Measurements from ENCODE around the gene TMTC2.
A peak's percentile ranks its signal among the peaks of the same experiment; 100 is the strongest.

The TMTC2 gene

GRCh38 chr12:82663893-82664292, 22.8 kb upstream of the TMTC2 start:
- Histone ChIP-seq H3K27me3 (ENCODE audit: insufficient read depth, low read length) (no peaks in the 10 kb centered on the region), H2AFZ (ENCODE audit: low read depth, low read length) (no peak overlapping the region), H3K9me3 (ENCODE audit: low read length) (peaks cover 2% of the 10 kb centered on the region), H3K4me1 (ENCODE audit: insufficient read depth, low read length) (peaks cover 9% of the 10 kb centered on the region), H3K36me3 (ENCODE audit: insufficient read depth, low read length) (no peaks in the 10 kb centered on the region), H3K4me3 (ENCODE audit: low read length) (no peak overlapping the region)

- no peaks in the 10 kb centered on the region for H3K27me3 ChIP-seq (ENCODE audit: insufficient read depth, low read length)
- peaks cover 9% of the 10 kb centered on the region for H3K4me1 ChIP-seq (ENCODE audit: insufficient read depth, low read length)
- no peak overlapping the region for H3K4me3 ChIP-seq (ENCODE audit: low read length)
- H3K9me3 ChIP-seq (ENCODE audit: low read length) = no peaks in the 10 kb centered on the region
- H3K36me3 ChIP-seq (ENCODE audit: insufficient read depth, low read length) = no peaks in the 10 kb centered on the region
- H2AFZ ChIP-seq (ENCODE audit: low read depth, low read length) = no peak overlapping the region
Measured at GRCh38 chr12:82665142-82665923, 21.4 kb upstream of the TMTC2 start.

GRCh38 chr12:82666830-82667229, 19.9 kb upstream of the TMTC2 start:
- no peaks in the 10 kb centered on the region for H3K27me3 ChIP-seq (ENCODE audit: insufficient read depth, low read length)
- H3K36me3 ChIP-seq (ENCODE audit: insufficient read depth, low read length) = no peaks in the 10 kb centered on the region
- H3K9me3 ChIP-seq (ENCODE audit: low read length) = no peaks in the 10 kb centered on the region
- no peak overlapping the region for H3K4me3 ChIP-seq (ENCODE audit: low read length)
- peaks cover 9% of the 10 kb centered on the region for H3K4me1 ChIP-seq (ENCODE audit: insufficient read depth, low read length)
- H2AFZ ChIP-seq (ENCODE audit: low read depth, low read length) = no peak overlapping the region

GRCh38 chr12:82671673-82672195, 15.0 kb upstream of the TMTC2 start:
- Histone ChIP-seq H3K4me1 (ENCODE audit: insufficient read depth, low read length) (no peaks in the 10 kb centered on the region), H2AFZ (ENCODE audit: low read depth, low read length) (no peak overlapping the region), H3K36me3 (ENCODE audit: insufficient read depth, low read length) (no peaks in the 10 kb centered on the region), H3K27me3 (ENCODE audit: insufficient read depth, low read length) (no peaks in the 10 kb centered on the region), H3K9me3 (ENCODE audit: low read length) (no peaks in the 10 kb centered on the region), H3K4me3 (ENCODE audit: low read length) (no peak overlapping the region)

GRCh38 chr12:82672811-82673495, 13.8 kb upstream of the TMTC2 start:
- H3K4me3 ChIP-seq (ENCODE audit: low read length) = no peak overlapping the region
- no peaks in the 10 kb centered on the region for H3K36me3 ChIP-seq (ENCODE audit: insufficient read depth, low read length)
- no peaks in the 10 kb centered on the region for H3K27me3 ChIP-seq (ENCODE audit: insufficient read depth, low read length)
- no peak overlapping the region for H2AFZ ChIP-seq (ENCODE audit: low read depth, low read length)
- peaks cover 4% of the 10 kb centered on the region for H3K4me1 ChIP-seq (ENCODE audit: insufficient read depth, low read length)
- no peaks in the 10 kb centered on the region for H3K9me3 ChIP-seq (ENCODE audit: low read length)

GRCh38 chr12:82673698-82674097, 13.0 kb upstream of the TMTC2 start:
- Histone ChIP-seq H2AFZ (ENCODE audit: low read depth, low read length) (no peak overlapping the region), H3K4me3 (ENCODE audit: low read length) (no peak overlapping the region), H3K36me3 (ENCODE audit: insufficient read depth, low read length) (no peaks in the 10 kb centered on the region)

GRCh38 chr12:82675246-82675645, 11.5 kb upstream of the TMTC2 start:
- H3K4me3 ChIP-seq (ENCODE audit: low read length) = no peak overlapping the region
- H2AFZ ChIP-seq (ENCODE audit: low read depth, low read length) = no peak overlapping the region
- no peaks in the 10 kb centered on the region for H3K27me3 ChIP-seq (ENCODE audit: insufficient read depth, low read length)
- no peaks in the 10 kb centered on the region for H3K9me3 ChIP-seq (ENCODE audit: low read length)
- H3K36me3 ChIP-seq (ENCODE audit: insufficient read depth, low read length) = no peaks in the 10 kb centered on the region
- peaks cover 4% of the 10 kb centered on the region for H3K4me1 ChIP-seq (ENCODE audit: insufficient read depth, low read length)

More at GRCh38 chr12:82673698-82674097, 13.0 kb upstream of the TMTC2 start:
- no peaks in the 10 kb centered on the region for H3K27me3 ChIP-seq (ENCODE audit: insufficient read depth, low read length)
- H3K9me3 ChIP-seq (ENCODE audit: low read length) = no peaks in the 10 kb centered on the region
- peaks cover 4% of the 10 kb centered on the region for H3K4me1 ChIP-seq (ENCODE audit: insufficient read depth, low read length)

GRCh38 chr12:82682326-82682725, 4.4 kb upstream of the TMTC2 start:
- Histone ChIP-seq H3K4me1 (ENCODE audit: insufficient read depth, low read length) (no peaks in the 10 kb centered on the region), H3K4me3 (ENCODE audit: low read length) (no peak overlapping the region), H3K27me3 (ENCODE audit: insufficient read depth, low read length) (no peaks in the 10 kb centered on the region), H2AFZ (ENCODE audit: low read depth, low read length) (no peak overlapping the region), H3K36me3 (ENCODE audit: insufficient read depth, low read length) (no peaks in the 10 kb centered on the region), H3K9me3 (ENCODE audit: low read length) (no peaks in the 10 kb centered on the region)

- H3K36me3 ChIP-seq (ENCODE audit: insufficient read depth, low read length) = no peaks in the 10 kb centered on the region
- H3K9me3 ChIP-seq (ENCODE audit: low read length) = no peaks in the 10 kb centered on the region
- H3K4me3 ChIP-seq (ENCODE audit: low read length) = no peak overlapping the region
- H3K27me3 ChIP-seq (ENCODE audit: insufficient read depth, low read length) = no peaks in the 10 kb centered on the region
- no peak overlapping the region for H2AFZ ChIP-seq (ENCODE audit: low read depth, low read length)
- no peaks in the 10 kb centered on the region for H3K4me1 ChIP-seq (ENCODE audit: insufficient read depth, low read length)
Measured at GRCh38 chr12:82682851-82683261, 3.9 kb upstream of the TMTC2 start.

GRCh38 chr12:82685790-82686167, 927 bp upstream of the TMTC2 start:
- peak overlapping the region; percentile 63 for H2AFZ ChIP-seq (ENCODE audit: low read depth, low read length)
- peaks cover 20% of the 10 kb centered on the region for H3K4me1 ChIP-seq (ENCODE audit: insufficient read depth, low read length)
- no peaks in the 10 kb centered on the region for H3K9me3 ChIP-seq (ENCODE audit: low read length)
- H3K4me3 ChIP-seq (ENCODE audit: low read length) = peak overlapping the region; percentile 82
- no peaks in the 10 kb centered on the region for H3K27me3 ChIP-seq (ENCODE audit: insufficient read depth, low read length)
- H3K36me3 ChIP-seq (ENCODE audit: insufficient read depth, low read length) = peaks cover under 1% of the 10 kb centered on the region

GRCh38 chr12:82687021-82688011, 610 bp downstream of the TMTC2 start:
- Histone ChIP-seq H3K4me3 (ENCODE audit: low read length) (peak overlapping the region; percentile 82), H3K27me3 (ENCODE audit: insufficient read depth, low read length) (no peaks in the 10 kb centered on the region), H3K36me3 (ENCODE audit: insufficient read depth, low read length) (peaks cover 6% of the 10 kb centered on the region), H3K4me1 (ENCODE audit: insufficient read depth, low read length) (peaks cover 26% of the 10 kb centered on the region), H3K9me3 (ENCODE audit: low read length) (no peaks in the 10 kb centered on the region), H2AFZ (ENCODE audit: low read depth, low read length) (peak overlapping the region; percentile 63)

- H3K4me3 ChIP-seq (ENCODE audit: low read length) = peak overlapping the region; percentile 82
- no peaks in the 10 kb centered on the region for H3K27me3 ChIP-seq (ENCODE audit: insufficient read depth, low read length)
- no peaks in the 10 kb centered on the region for H3K9me3 ChIP-seq (ENCODE audit: low read length)
- peaks cover 12% of the 10 kb centered on the region for H3K36me3 ChIP-seq (ENCODE audit: insufficient read depth, low read length)
- peak overlapping the region; percentile 58 for H2AFZ ChIP-seq (ENCODE audit: low read depth, low read length)
- peaks cover 28% of the 10 kb centered on the region for H3K4me1 ChIP-seq (ENCODE audit: insufficient read depth, low read length)
Measured at GRCh38 chr12:82688035-82688501, 1.4 kb downstream of the TMTC2 start.

Data from neuron (in vitro differentiated cells).